ENCODE data around the gene KRT3. TPM values are rescaled to one million over a fixed set of nuclear protein-coding genes. Genes with fewer than 3 reads are reported as not detected.

KRT3 gene
- total RNA-seq, 2 experiments from 2014 or later = not detected

DNA sequence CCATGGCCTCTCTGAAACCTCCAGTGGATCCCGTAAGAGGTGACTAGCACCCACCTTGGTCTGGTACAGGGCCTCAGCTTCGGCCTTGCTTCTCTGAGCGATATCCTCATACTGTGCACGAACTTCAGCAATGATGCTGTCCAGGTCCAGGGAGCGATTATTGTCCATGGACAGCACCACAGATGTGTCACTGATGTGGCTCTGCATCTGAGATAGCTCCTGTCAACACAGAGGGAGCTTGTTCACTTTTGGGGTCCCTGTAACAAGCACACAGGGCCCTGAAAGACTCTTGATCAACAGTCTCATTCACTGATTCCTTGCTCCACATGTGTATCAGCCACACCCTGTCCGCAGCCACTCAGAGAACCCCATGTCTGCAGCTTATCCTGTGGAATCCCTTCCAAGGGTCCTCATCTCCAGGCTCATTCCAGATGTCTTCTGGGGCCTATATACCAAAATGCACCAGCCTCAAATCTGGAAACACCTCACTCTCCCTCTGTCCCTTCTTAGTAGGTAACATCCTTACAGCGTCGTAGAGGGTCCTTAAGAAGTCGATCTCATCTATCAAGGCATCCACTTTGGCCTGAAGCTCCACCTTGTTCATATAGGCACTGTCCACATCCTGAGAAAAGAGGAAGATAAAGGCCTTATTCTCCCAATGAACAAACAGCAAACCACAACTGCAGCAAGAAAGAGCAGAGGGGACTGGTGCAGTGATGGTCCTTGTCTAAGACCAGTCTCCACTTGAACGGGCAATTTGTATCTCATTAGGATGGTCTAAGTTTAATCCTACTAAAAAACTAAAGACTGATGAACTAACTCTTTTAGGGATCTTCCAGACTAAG lies 3.5 kb downstream of the KRT3 start:
- Mint-ChIP-seq H3K4me1 (peaks cover 17% of the 10 kb centered on the region), H3K27me3 (peaks cover 24% of the 10 kb centered on the region), H3K4me3 (no peak overlapping the region), H3K27ac (no peak overlapping the region), H3K36me3 (ENCODE audit: low read depth) (no peaks in the 10 kb centered on the region), H3K9me3 (ENCODE audit: low read depth) (no peaks in the 10 kb centered on the region)
- DNase-seq = no peak
- CTCF ChIA-PET = interaction anchor here (0.7 to 2.6 kb wide), 4 partner anchors 67 to 513 kb away, joined by 3 to 7 read pairs (median 4); partner anchors contain the start of gene KRT1
- intact Hi-C loops (cut with DNase I, micrococcal nuclease) = no loop called here
- ATAC-seq = no peak
- POLR2A ChIA-PET = no interaction called here

DNA sequence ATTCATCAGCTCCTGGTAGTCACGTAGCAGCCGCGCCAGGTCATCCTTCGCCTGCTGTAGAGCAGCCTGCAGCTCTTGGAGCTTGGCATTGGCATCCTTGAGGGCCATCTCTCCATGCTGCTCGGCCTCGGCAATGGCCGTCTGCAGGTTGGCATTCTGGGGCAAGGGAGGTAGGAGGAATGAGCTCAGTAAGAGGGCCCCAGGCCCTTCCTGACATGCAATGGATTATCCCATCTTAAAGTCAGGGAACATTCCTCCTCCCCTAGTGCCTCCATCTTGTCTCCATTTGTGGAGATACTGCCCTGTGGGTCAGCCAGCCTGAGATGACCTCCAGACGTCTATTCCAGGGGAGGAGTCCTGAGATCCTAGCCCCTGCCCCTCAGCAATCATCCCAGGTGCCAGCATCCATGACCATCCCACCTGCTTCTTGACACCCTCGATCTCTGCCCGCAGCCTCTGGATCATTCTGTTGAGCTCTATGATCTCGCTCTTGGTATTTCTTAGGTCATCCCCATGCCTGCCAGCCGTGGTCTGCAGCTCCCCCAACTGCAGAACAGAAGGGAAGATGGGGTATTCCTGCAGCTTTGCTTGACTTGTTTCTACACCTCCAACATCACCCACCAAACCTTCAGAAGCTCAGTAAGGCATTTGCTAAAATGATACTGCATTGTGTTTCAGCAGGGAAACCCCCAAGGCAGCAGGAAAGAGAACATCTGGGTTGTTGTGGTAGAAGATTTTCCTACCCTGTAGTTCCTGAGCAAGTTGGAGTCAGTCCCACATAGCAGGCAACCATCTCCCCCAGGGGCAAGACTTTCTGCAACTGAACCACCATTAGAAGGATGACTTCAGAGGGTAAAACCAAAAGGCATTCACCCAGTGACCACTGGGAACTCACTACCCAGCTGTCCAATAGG lies 4.4 kb downstream of the KRT3 start:
- intact Hi-C loops (cut with DNase I, micrococcal nuclease) = no loop called here
- ATAC-seq = no peak
- CTCF ChIA-PET = interaction anchor here (0.7 to 2.6 kb wide), 5 partner anchors 11 to 512 kb away, joined by 3 to 7 read pairs (median 4); partner anchors contain the start of gene KRT1
- no peak overlapping the region for H3K4me3 Mint-ChIP-seq
- peaks cover 24% of the 10 kb centered on the region for H3K27me3 Mint-ChIP-seq
- no peaks in the 10 kb centered on the region for H3K36me3 Mint-ChIP-seq (ENCODE audit: low read depth)
- POLR2A ChIA-PET = no interaction called here
- no peaks in the 10 kb centered on the region for H3K9me3 Mint-ChIP-seq (ENCODE audit: low read depth)
- H3K4me1 Mint-ChIP-seq = peaks cover 17% of the 10 kb centered on the region
- DNase-seq = no peak
- H3K27ac Mint-ChIP-seq = no peak overlapping the region

- ChIA-PET POLR2A (no interaction called here), CTCF (interaction anchor here (0.9 to 2.6 kb wide), 3 partner anchors 10 to 208 kb away, joined by 3 to 7 read pairs (median 3); no protein-coding TSS in a partner anchor)
- no peak overlapping the region for H3K4me3 Mint-ChIP-seq
- H3K4me1 Mint-ChIP-seq = peaks cover 17% of the 10 kb centered on the region
- peaks cover 24% of the 10 kb centered on the region for H3K27me3 Mint-ChIP-seq
- H3K9me3 Mint-ChIP-seq (ENCODE audit: low read depth) = no peaks in the 10 kb centered on the region
- no peak for ATAC-seq
- no peak overlapping the region for H3K27ac Mint-ChIP-seq
- DNase-seq = no peak
- intact Hi-C loops (cut with DNase I, micrococcal nuclease) = no loop called here
- H3K36me3 Mint-ChIP-seq (ENCODE audit: low read depth) = no peaks in the 10 kb centered on the region
Observed at GRCh38 chr12:52790427-52791270, 5.3 kb downstream of the KRT3 start.

DNA sequence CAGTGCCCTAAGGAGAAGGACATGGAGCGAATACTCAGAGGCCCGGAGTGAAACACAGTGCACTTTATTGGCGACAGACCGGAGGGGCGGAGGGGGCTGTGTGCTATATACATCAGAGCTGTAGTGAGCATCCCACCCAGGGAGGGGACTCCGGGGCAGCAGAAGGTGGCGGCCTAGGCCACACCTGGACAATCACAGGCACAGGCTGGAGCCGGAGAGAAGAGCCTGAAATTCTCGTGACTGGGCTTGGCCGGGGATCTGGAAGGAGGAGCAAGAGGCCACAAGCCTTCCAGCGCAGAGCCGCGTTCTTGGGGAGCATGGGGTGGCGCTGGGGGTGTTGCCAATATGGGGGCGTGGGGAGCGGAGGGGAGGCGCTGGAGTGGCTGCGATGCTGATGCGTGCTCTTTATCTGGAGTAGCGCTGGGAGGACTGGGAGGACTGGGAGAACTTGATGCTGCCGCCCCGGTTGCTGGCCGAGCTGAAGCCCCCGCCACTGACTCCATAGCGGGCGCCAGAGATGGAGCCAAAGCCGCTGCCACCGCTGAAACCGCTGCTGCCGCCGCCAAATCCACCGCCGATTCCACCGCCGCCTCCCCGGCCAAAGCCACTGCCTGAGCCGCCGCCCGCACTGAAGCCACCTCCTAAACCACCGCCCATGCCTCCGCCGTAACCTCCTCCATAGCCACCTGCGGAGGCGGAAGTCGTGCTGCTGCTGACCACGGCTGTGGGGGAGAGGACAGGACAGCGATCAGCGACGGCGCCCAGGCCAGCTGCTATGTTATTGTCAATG lies 6.1 kb downstream of the KRT3 start:
- ATAC-seq (no peak), DNase-seq (peak; percentile 11)
- ChIA-PET CTCF (interaction anchor here (1.2 to 2.6 kb wide), 2 partner anchors 90 to 207 kb away, joined by 3 to 7 read pairs; no protein-coding TSS in a partner anchor), POLR2A (no interaction called here)
- no peak overlapping the region for H3K27ac Mint-ChIP-seq
- intact Hi-C loops (cut with DNase I, micrococcal nuclease) = no loop called here
- H3K27me3 Mint-ChIP-seq = peaks cover 28% of the 10 kb centered on the region
- H3K36me3 Mint-ChIP-seq (ENCODE audit: low read depth) = no peaks in the 10 kb centered on the region
- no peaks in the 10 kb centered on the region for H3K9me3 Mint-ChIP-seq (ENCODE audit: low read depth)
- peaks cover 17% of the 10 kb centered on the region for H3K4me1 Mint-ChIP-seq
- no peak overlapping the region for H3K4me3 Mint-ChIP-seq

GRCh38 chr12:52788876-52789636 lies 6.9 kb downstream of the KRT3 start:
- Mint-ChIP-seq H3K36me3 (ENCODE audit: low read depth) (no peaks in the 10 kb centered on the region), H3K27ac (no peak overlapping the region)
- POLR2A ChIA-PET = no interaction called here

GRCh38 chr12:52788192-52788875 lies 7.6 kb downstream of the KRT3 start:
- H3K36me3 Mint-ChIP-seq (ENCODE audit: low read depth) = no peaks in the 10 kb centered on the region
- intact Hi-C loops (cut with DNase I, micrococcal nuclease) = no loop called here
- H3K9me3 Mint-ChIP-seq (ENCODE audit: low read depth) = no peaks in the 10 kb centered on the region

More at GRCh38 chr12:52788876-52789636, 6.9 kb downstream of the KRT3 start:
- H3K4me3 Mint-ChIP-seq = no peak overlapping the region
- CTCF ChIA-PET = interaction anchor here (0.9 to 1.2 kb wide), 2 partner anchors 191 to 207 kb away, joined by 3 to 4 read pairs; no protein-coding TSS in a partner anchor
- no peak for ATAC-seq
- H3K27me3 Mint-ChIP-seq = peaks cover 28% of the 10 kb centered on the region
- no peak for DNase-seq
- intact Hi-C loops (cut with DNase I, micrococcal nuclease) = no loop called here
- H3K9me3 Mint-ChIP-seq (ENCODE audit: low read depth) = no peaks in the 10 kb centered on the region
- peaks cover 11% of the 10 kb centered on the region for H3K4me1 Mint-ChIP-seq

GRCh38 chr12:52787324-52788191 lies 8.4 kb downstream of the KRT3 start:
- no peak for DNase-seq
- no peaks in the 10 kb centered on the region for H3K36me3 Mint-ChIP-seq (ENCODE audit: low read depth)

More at GRCh38 chr12:52788192-52788875, 7.6 kb downstream of the KRT3 start:
- no peak for ATAC-seq
- H3K4me3 Mint-ChIP-seq = no peak overlapping the region
- H3K27ac Mint-ChIP-seq = no peak overlapping the region
- H3K4me1 Mint-ChIP-seq = peaks cover 9% of the 10 kb centered on the region
- CTCF ChIA-PET = interaction anchor here (0.8 to 0.9 kb wide), 2 partner anchors 91 to 192 kb away, joined by 3 to 4 read pairs; no protein-coding TSS in a partner anchor
- H3K27me3 Mint-ChIP-seq = peaks cover 28% of the 10 kb centered on the region
- POLR2A ChIA-PET = no interaction called here
- no peak for DNase-seq

GRCh38 chr12:52784909-52785308 lies 11.0 kb downstream of the KRT3 start:
- DNase-seq = no peak
- Mint-ChIP-seq H3K4me1 (no peaks in the 10 kb centered on the region), H3K9me3 (ENCODE audit: low read depth) (no peaks in the 10 kb centered on the region), H3K27me3 (peaks cover 19% of the 10 kb centered on the region), H3K36me3 (ENCODE audit: low read depth) (no peaks in the 10 kb centered on the region), H3K27ac (no peak overlapping the region), H3K4me3 (no peak overlapping the region)
- POLR2A ChIA-PET = no interaction called here
- CTCF ChIA-PET = no interaction called here
- intact Hi-C loops (cut with DNase I, micrococcal nuclease) = no loop called here
- no peak for ATAC-seq

More at GRCh38 chr12:52787324-52788191, 8.4 kb downstream of the KRT3 start:
- CTCF ChIA-PET = interaction anchor here (0.8 kb wide), 1 partner anchor 92 kb away, joined by 3 read pairs; no protein-coding TSS in a partner anchor
- POLR2A ChIA-PET = no interaction called here
- Mint-ChIP-seq H3K9me3 (ENCODE audit: low read depth) (no peaks in the 10 kb centered on the region), H3K4me1 (peaks cover 5% of the 10 kb centered on the region), H3K27me3 (peaks cover 28% of the 10 kb centered on the region), H3K4me3 (no peak overlapping the region), H3K27ac (no peak overlapping the region)
- intact Hi-C loops (cut with DNase I, micrococcal nuclease) = no loop called here
- ATAC-seq = no peak
